Activated CD8-positive, alpha-beta T cell treated with anti-CD3 and anti-CD28 coated beads for 36 hours (primary cell): ENCODE data around the gene HSPB3. TPM values are rescaled to one million over a fixed set of nuclear protein-coding genes. Genes with fewer than 3 reads are reported as not detected.

Source experiments
- ATAC-seq: fragments of 200-7000 bp; cut with Tn5 transposase; one replicate; pipeline ENCODE4 v1.10.0; 2021; ENCODE audit warnings: mild to moderate bottlenecking, moderate library complexity
- CTCF ChIA-PET: fragments of 350-600 bp; sonication (Branson Sonifier 250); formaldehyde crosslinking; loops from one replicate; lab custom pipeline; 2021; ENCODE audit warnings: antibody characterized with exemption; lab: Charles Lee
- POLR2A ChIA-PET: fragments of 350-600 bp; sonication (Branson Sonifier 250); formaldehyde crosslinking; loops from one replicate; lab custom pipeline; 2021; ENCODE audit warnings: antibody characterized with exemption; lab: Charles Lee
- DNase-seq: peaks from one replicate; pipeline ENCODE4 v3.0.0-alpha.2; 2020
- H3K27ac Mint-ChIP-seq: one replicate; pipeline ENCODE4 v1.8.0; 2021; ENCODE audit warnings: mild to moderate bottlenecking, mixed read lengths
- H3K27me3 Mint-ChIP-seq: one replicate; pipeline ENCODE4 v1.8.0; 2021; ENCODE audit warnings: mixed read lengths
- H3K36me3 Mint-ChIP-seq: one replicate; pipeline ENCODE4 v1.8.0; 2021; ENCODE audit warnings: low read depth, mixed read lengths
- H3K4me1 Mint-ChIP-seq: one replicate; pipeline ENCODE4 v1.8.0; 2021; ENCODE audit warnings: low read depth, mixed read lengths
- H3K4me3 Mint-ChIP-seq: one replicate; pipeline ENCODE4 v1.8.0; 2021; ENCODE audit warnings: mild to moderate bottlenecking, moderate library complexity, mixed read lengths
- H3K9me3 Mint-ChIP-seq: one replicate; pipeline ENCODE4 v1.8.0; 2021; ENCODE audit warnings: mixed read lengths
- intact Hi-C: fragments of 100-400 bp; cut with micrococcal nuclease; formaldehyde crosslinking; loops from one replicate; pipeline ENCODE4 v1.10.0; 2022
- total RNA-seq, 2 experiments: library from RNA; stranded (reverse); gene quantifications; one replicate each; pipeline ENCODE4 v1.2.3, GENCODE V29; 2021
- TF ChIP-seq, protein P1 (sequence below): fragments of 200-600 bp; IDR thresholded peaks from one replicate; pipeline ENCODE4 v1.8.0; 2022; ENCODE audit warnings: antibody characterized with exemption, mild to moderate bottlenecking

The HSPB3 gene
- total RNA-seq, 2 experiments from 2014 or later, result not detected

DNA sequence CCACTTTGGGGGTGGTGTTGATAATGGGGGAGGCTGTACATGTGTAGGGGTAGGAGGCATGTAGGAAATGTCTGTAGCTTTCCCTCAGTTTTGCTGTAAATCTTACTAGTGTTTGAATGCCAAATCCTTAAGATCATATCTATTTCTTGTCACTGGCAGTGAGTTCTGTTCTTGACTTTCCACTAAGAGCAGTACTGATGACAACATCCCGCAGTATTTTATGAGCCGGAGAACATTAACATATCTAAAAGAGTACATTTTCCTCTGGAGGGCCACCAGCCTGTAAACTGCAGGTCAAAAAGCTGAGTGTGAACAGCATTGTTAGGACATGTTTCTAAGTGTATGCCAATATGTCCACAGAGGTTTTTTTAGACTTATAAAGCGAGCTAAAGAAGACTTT is 2.5 kb upstream of the HSPB3 start:
- TF ChIP-seq, protein P1, sequence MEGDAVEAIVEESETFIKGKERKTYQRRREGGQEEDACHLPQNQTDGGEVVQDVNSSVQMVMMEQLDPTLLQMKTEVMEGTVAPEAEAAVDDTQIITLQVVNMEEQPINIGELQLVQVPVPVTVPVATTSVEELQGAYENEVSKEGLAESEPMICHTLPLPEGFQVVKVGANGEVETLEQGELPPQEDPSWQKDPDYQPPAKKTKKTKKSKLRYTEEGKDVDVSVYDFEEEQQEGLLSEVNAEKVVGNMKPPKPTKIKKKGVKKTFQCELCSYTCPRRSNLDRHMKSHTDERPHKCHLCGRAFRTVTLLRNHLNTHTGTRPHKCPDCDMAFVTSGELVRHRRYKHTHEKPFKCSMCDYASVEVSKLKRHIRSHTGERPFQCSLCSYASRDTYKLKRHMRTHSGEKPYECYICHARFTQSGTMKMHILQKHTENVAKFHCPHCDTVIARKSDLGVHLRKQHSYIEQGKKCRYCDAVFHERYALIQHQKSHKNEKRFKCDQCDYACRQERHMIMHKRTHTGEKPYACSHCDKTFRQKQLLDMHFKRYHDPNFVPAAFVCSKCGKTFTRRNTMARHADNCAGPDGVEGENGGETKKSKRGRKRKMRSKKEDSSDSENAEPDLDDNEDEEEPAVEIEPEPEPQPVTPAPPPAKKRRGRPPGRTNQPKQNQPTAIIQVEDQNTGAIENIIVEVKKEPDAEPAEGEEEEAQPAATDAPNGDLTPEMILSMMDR, result no peak
- DNase-seq (no peak), ATAC-seq (no peak)
- ChIA-PET CTCF (interaction anchor here (0.6 to 5.9 kb wide), 3 partner anchors 9 to 36 kb away, joined by 3 to 33 read pairs (median 3); no protein-coding TSS in a partner anchor), POLR2A (no interaction called here)
- intact Hi-C loops, result no loop called here
- H3K36me3 Mint-ChIP-seq, result no peaks in the 10 kb centered on the region
- H3K4me3 Mint-ChIP-seq, result no peak overlapping the region
- no peaks in the 10 kb centered on the region for H3K9me3 Mint-ChIP-seq
- H3K27me3 Mint-ChIP-seq, result peaks cover 3% of the 10 kb centered on the region
- no peak overlapping the region for H3K27ac Mint-ChIP-seq
- H3K4me1 Mint-ChIP-seq, result no peaks in the 10 kb centered on the region

GRCh38 chr5:54454602-54455001 is 897 bp upstream of the HSPB3 start:
- H3K9me3 Mint-ChIP-seq, result no peaks in the 10 kb centered on the region
- TF ChIP-seq, protein P1, result no peak
- POLR2A ChIA-PET, result no interaction called here
- H3K4me1 Mint-ChIP-seq, result no peaks in the 10 kb centered on the region
- no peak overlapping the region for H3K27ac Mint-ChIP-seq
- CTCF ChIA-PET, result interaction anchor here (5.9 kb wide), 1 partner anchor 34 kb away, joined by 33 read pairs; no protein-coding TSS in a partner anchor
- intact Hi-C loops, result no loop called here
- ATAC-seq (no peak), DNase-seq (no peak)
- H3K27me3 Mint-ChIP-seq, result peaks cover 8% of the 10 kb centered on the region
- H3K36me3 Mint-ChIP-seq, result no peaks in the 10 kb centered on the region
- no peak overlapping the region for H3K4me3 Mint-ChIP-seq

DNA sequence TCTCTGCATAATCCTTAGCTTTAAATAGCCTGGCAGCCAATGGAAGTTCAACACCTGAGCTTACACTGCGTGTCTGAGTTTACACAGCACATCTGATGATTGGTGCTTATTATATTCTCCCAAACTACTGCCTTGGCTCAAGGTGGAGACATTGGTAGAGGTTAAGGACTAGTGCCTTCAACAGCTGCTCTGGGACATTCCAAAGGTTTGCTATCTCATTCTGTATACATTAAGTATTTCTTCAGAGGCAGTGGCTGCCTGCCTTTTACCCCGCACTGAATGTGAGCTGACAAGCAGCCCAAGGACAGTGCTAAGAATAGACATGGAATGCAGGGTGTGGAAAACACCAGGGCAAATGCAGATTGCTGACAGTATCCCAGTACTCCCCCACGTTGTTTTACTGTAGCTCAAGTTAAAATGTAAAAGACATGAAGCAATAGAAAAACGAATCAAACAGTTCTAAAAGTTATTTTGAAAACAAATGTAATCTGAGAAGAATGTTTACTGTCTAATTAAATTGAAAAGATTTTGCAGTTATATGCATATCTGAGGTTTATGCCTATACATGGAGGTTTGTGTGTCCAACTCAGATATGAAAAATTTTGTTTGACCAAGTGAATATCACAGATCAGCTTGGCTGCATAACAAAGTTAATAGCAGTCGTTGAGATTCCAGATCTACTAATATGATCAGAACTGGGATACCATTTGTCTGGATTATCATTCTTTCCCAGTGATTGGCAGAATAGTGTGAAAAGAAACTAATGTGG is 1.8 kb downstream of the HSPB3 start:
- TF ChIP-seq, protein P1, result no peak
- intact Hi-C loops, result no loop called here
- ChIA-PET POLR2A (interaction anchor here (0.5 kb wide), 1 partner anchor 7 kb away, joined by 3 read pairs; no protein-coding TSS in a partner anchor), CTCF (interaction anchor here (1.7 to 5.9 kb wide), 2 partner anchors 14 to 31 kb away, joined by 6 to 33 read pairs; no protein-coding TSS in a partner anchor)
- H3K27me3 Mint-ChIP-seq, result peaks cover 13% of the 10 kb centered on the region
- H3K4me1 Mint-ChIP-seq, result no peaks in the 10 kb centered on the region
- ATAC-seq (no peak), DNase-seq (no peak)
- H3K27ac Mint-ChIP-seq, result no peak overlapping the region
- H3K36me3 Mint-ChIP-seq, result no peaks in the 10 kb centered on the region
- no peak overlapping the region for H3K4me3 Mint-ChIP-seq
- peaks cover 11% of the 10 kb centered on the region for H3K9me3 Mint-ChIP-seq

DNA sequence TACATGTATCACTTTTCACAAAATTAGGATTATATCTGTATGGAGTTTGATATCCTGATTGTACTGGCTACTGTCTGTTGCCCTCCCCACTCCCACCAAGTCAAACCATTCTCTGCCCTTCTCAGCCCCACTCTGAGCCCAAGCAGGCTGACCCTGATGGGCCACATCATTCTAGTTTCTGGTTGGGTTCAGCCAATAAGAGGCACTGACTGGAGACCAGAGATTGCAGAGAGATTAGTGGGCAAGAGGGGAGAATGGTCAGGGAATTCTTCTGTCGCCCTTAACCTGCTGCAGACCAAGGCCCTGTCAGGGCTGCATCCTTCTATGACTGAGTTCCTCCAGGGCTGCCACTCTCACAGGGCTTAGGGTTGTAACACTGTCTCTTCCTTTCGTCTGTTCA is 2.7 kb downstream of the HSPB3 start:
- Mint-ChIP-seq H3K4me3 (no peak overlapping the region), H3K27ac (no peak overlapping the region)

More for the DNA sequence above, 2.7 kb downstream of the HSPB3 start:
- ChIA-PET POLR2A (no interaction called here), CTCF (interaction anchor here (1.7 to 5.9 kb wide), 2 partner anchors 15 to 30 kb away, joined by 6 to 33 read pairs; no protein-coding TSS in a partner anchor)
- Mint-ChIP-seq H3K9me3 (peaks cover 11% of the 10 kb centered on the region), H3K36me3 (no peaks in the 10 kb centered on the region), H3K4me1 (no peaks in the 10 kb centered on the region), H3K27me3 (peaks cover 13% of the 10 kb centered on the region)
- intact Hi-C loops, result no loop called here
- no peak for DNase-seq
- TF ChIP-seq, protein P1, result no peak
- ATAC-seq, result no peak
